Measurements from ENCODE around the gene DHRS7.
A peak's percentile ranks its signal among the peaks of the same experiment; 100 is the strongest.

Gene DHRS7

DNA sequence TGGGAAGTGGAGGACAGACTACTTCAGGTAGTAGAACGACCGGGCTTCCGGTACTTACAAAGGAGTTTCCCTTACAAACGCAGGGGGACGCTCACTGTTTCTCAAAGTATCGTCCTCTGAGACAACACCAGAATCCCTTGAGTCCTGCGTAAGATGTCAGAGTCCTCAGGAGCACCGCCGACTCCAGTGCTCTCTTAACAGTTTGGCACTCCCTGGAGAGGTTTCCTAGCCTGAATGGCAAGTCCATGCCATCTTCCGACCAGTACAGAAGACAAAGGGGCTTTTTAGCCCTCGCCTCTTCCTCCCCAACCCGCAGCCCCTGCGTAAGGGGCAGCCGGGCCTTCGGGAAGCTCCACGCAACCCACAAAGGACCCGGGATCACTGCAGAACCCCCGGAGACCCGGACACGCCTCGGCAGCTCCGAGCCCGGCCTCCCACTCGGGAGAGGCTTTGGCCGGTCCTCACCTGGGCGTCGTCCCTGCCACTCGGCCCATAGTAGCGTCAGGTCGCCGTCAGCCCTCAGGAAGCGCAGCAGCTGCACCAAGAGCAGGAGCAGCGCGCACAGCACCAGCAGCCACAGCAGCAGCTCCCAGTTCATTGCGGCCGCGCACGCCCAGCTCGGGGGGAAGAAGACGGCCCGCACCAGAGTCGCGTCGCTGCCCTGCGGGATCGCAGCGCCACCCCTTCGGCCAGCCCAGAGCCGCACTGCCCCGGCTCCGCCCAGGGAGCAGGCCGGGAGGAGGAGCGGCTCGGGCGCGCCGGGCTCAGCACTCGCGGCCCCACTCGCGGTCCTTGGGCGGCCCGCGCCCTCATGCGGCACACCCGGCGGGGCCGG, at the start of gene DHRS7:
TSS of gene DHRS7 (minus strand) at position 687 of the 835 bp plus-strand sequence. CDS start at position 598, 89 bp downstream.
- peak; percentile 85 for DNase-seq

GRCh38 chr14:60214415-60215126, 49.4 kb upstream of the DHRS7 start:
- no peak for DNase-seq

DNA sequence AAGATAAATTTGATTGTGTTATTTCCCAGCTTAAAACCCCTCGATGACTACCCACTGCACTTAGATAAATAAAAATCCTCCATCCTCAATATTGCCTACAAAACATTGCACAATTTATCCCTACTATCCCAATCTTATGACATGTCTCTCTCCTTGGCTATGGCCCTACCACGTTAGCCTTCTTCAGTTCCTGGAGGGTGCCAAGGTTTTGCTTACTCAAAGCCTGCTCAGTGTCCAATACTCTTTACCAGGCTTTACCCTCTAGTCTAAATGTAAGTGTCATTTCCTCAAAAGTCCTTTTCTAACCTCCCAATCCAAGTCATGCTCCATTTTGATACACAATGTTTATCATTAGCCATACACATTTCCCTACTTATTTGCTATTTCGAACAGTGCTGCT, 48.8 kb upstream of the DHRS7 start:
- DNase-seq, result no peak

- DNase-seq, result no peak
Observed at GRCh38 chr14:60212503-60213371, 47.5 kb upstream of the DHRS7 start.

DNA sequence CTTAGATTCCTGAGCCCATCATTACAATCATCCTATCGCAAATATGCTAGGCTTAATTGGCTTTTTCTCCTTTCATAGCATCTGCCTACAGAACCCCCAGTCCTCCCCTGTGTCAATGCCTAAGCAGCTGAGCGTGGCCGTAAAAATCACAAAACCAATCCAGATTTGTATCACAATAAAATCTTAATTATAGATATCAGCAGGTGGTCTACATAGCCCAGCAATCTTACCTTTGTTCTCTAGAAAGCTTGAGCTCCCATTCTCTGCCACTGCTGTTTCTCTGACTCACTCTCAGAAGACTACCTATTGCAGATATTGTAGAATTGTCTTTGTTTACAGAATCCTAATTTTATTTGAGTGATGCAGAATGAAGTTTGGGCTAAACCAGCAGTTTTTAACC, 46.0 kb upstream of the DHRS7 start:
- no peak for DNase-seq

DNA sequence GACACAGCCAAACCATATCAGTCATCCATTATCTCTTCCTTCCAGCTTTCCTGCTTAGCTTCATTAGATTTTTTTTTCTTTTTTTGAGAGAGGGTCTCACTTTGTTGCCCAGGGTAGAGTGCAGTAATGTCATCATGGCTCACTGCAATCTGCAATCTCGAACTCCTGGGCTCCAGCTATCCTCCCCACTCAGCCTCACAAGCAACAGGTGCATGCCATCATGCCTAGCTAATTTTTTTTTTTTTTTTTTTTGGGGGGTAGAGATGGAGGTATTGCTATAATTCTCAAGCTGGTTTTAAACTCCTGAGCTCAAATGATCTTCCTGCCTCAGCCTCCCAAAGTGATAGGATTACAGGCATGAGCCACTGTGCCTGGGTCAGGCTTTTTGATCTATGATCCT, 45.5 kb upstream of the DHRS7 start:
- DNase-seq, result no peak

DNA sequence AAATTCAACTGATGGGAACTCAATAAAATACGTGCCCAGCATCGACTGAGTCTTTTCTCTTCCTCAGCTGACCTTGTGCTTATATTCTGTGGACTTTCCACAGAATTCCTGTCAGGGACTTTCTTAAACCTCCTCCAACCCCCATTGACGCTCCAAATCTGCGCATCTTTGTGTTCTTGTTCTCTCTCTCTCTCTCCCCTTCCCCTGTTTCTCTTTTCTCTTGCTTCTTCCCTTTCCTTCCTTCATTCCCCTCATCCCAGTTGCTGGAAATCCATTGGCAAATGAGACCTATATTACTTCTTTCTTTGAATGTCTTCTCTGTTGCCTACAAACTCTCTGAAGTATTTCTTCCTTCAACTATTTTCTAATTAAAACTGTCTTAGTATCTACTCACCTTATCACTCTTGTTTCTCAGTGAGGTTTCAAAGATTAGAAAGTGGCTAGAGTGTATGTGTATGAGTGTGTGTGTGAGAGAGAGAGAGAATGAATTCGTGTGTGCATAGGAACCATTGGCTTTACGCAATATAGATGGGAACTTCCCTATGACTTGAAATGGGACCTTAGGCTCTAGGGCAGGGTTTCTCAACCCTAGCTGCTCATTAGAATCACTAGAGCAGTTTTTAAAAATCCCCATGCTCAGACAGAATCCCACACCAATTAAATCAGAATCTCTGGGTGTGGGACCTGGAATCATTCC, 41.8 kb upstream of the DHRS7 start:
- peak; percentile 80 for DNase-seq

DNA sequence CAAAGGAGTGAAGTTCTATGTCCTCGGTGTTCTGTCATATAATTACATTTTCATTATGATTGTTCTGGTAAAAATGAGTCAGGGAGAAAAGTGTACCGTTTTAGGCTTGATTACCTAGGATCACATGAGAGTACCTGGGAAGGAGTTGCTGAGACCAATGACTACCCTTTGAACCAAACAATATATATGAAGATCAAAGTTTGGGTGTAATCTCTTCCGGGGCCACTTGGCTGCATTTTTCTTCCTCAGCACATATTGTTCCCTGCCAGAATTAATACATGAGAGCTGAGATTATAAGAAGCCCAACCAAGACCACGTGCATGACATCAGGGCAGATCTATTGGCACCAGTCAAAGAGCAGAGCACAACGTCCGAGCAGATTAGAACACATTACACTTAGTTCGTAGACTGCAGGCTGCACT, 41.1 kb upstream of the DHRS7 start:
- no peak for DNase-seq

DNA sequence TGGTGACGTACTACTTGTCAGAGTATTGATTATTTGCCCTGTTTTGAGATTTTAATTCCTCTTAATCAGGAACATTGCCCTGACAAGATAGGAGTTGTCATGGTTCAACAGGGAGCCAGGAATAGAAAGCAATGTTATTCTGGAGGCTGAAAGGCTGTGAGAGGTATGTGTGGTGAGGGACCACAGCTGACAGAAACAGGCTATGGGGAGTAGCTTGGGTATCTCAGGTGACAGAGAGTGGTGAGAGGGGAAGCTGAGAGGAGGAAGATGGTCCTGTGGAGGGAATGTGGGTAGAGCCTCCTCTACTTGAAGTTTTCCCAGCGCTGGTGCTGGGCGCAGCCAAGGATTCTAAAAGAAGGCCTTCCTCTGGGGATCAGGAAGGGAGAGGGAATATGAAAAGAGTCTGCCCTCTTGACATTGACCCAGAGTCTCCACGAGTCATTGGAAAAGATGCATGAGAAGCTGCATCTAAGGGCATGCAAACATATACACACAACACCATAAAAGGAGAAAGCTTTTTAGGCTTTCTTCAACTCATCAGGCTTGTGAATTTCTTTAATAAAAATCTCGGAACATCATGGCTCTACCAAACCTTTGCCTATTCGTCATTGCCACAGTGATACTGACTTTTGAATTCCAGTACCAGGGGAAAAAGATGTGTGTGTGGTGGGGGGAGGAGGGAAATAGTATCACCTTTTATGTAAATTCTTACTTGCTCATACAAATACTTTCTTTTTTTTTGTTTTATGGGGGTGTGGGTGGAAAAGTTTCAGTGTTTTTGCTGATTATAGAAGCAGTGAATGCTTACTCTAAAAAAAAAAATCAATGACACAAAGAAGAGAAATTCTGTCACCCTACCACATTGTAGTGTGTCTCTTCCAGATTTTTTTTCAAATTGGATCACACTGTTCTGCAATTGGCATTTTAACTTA, 39.9 kb upstream of the DHRS7 start:
- DNase-seq, result no peak

DNA sequence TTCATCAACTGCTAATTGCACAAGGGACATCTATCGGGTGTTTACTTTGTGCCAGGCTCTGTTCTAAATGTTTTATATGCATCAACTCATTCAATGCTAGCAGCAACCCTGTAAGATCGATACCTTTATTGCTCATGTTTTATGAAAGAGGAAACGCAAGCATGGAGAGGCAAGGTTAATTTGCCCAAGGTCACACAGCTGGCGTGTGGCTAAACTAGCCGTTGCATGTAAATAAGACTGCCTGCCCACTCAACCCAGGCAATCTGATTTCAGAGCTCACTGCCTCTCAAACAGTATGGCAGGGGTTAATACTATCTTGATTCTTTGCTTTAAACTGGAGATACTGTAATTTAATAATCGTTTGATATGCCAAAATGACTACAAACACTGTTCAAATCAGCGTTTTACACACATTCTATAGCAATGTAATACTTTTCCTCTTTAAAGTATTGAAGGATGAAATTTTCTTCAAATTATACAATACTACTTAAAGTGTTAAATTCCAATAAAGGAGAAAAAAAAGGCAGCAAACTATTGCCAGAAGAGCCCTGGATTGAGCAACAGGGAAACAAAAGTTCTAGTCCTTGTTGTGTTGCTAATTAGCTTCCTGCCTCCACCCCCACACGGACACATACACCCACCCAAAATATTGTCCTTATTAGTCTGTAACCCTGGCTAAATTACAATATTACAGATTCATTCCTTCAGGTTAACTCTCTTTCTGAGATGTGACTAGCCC, 39.1 kb upstream of the DHRS7 start:
- no peak for DNase-seq

- no peak for DNase-seq
Observed at GRCh38 chr14:60199321-60199720, 34.1 kb upstream of the DHRS7 start.

GRCh38 chr14:60197629-60198303, 32.6 kb upstream of the DHRS7 start:
- DNase-seq, result peak; percentile 19

GRCh38 chr14:60196291-60196690, 31.1 kb upstream of the DHRS7 start:
- no peak for DNase-seq

- DNase-seq, result no peak
Observed at GRCh38 chr14:60195179-60195810, 30.1 kb upstream of the DHRS7 start.

DNA sequence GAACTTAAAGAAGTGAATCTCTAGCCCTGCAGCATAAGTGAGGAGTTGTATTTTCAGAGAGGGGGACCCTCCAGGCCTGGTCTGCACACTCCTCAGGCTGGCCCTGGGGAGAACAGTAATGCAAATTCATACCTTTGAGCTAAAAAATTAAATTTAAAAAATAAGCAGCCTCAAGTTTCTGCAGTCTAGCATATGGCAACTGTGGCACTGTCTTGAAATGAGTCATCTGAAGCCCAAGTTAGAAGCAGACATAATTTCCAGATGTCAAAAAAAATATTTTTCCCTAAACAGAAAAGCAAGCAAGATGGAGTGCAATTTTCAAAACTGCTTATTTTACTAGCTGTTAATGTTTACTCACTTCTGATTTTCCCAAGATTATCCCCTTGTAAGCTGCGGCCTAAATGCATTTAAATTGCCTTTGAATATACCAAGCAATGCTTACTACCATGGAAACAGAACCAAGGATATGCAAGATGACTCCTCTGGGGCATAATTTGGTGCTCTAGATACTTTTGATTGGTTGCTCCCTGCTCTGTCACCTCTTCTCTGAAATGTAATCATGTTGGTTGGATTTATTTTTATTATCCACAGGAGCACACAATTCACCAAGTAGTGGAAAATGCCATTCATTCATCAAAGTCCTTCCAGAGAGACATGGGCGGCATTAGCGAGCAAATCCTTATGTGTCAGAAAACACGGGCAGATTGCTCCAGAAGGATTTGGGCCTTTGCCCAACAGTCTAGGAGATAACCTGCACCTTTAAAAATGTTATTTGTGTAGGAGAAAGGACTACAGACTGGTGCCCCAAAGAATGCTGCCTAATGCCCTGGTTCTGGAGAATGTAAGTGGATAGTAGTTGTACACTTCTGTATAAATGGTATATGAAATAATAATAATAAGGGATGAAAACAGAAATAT, 25.0 kb upstream of the DHRS7 start:
- no peak for DNase-seq

- no peak for DNase-seq
Observed at GRCh38 chr14:60188696-60189095, 23.5 kb upstream of the DHRS7 start.

DNA sequence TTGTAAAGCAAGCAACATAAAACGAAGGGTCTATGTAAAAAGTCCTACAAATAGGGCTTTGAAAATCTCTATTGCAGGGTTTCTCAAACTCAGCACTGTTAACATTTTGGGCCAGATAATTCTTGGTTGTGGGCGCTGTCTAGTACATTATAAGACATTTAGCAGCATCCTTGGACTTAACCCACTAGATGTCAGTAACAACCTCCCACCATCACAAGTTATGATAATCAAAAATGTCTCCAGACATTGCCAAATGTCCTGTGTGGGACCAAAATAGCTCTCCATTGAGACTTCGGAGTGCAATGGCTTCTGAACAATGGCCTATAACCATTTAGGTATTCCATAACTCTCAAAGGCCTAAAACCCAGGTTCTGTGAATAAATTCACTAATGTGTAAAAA, 22.9 kb upstream of the DHRS7 start:
- DNase-seq, result no peak

GRCh38 chr14:60184905-60185555, 19.8 kb upstream of the DHRS7 start:
- DNase-seq, result no peak

All from inflammatory macrophage treated with lipopolysaccharide for 4 hours (primary cell).